Endothelial cell of umbilical vein (primary cell): ENCODE measurements around the gene CMTR1. TPM values are rescaled to one million over a fixed set of nuclear protein-coding genes. Genes with fewer than 3 reads are reported as not detected.

ENCODE experiments used
- BruUV-seq: library from RNA; stranded (reverse); fragments of 400-500 nt; replicated peaks from 2 replicates; lab custom pipeline; 2021; lab: Mats Ljungman, UMichigan
- CTCF ChIA-PET: fragments of 300-600, 350-600 bp; sonication (Branson Sonifier 250); formaldehyde crosslinking; loops from one replicate; lab custom pipeline; 2021; ENCODE audit warnings: antibody characterized with exemption, inconsistent platforms; lab: Charles Lee
- POLR2A ChIA-PET: fragments of 300-600, 350-600 bp; sonication (Branson Sonifier 250); formaldehyde crosslinking; loops from one replicate; lab custom pipeline; 2021; ENCODE audit warnings: antibody characterized with exemption, inconsistent platforms; lab: Charles Lee
- DNase-seq: peaks from one replicate; pipeline ENCODE4 v3.0.0-alpha.2; 2011; ENCODE audit warnings: low read depth, low spot score
- FAIRE-seq: peaks from 2 replicates; lab custom pipeline; 2011; peaks lifted over from hg19 to GRCh38; lab: Jason Lieb, UNC
- H2AFZ ChIP-seq: 2 replicates; pipeline ENCODE4 v1.6.0; 2012; ENCODE audit warnings: low read depth, low read length, control low read depth, inconsistent platforms
- H3K27ac ChIP-seq: 2 replicates; pipeline ENCODE4 v1.5.1; 2011; ENCODE audit warnings: low read depth, mild to moderate bottlenecking, control low read depth, low read length, moderate library complexity; ENCODE audit not compliant: insufficient read depth
- H3K27me3 ChIP-seq, 2 experiments: 2 replicates each; pipeline versions ENCODE4 v1.6.0 to v1.6.1; 2011; ENCODE audit warnings: low read length in 2 of 2, mixed read lengths in 1 of 2; ENCODE audit not compliant: control insufficient read depth in 2 of 2, insufficient read depth in 2 of 2
- H3K36me3 ChIP-seq, 2 experiments: 2 replicates in 1 of 2; 3 replicates in 1 of 2; pipeline ENCODE4 v1.5.1; 2011; ENCODE audit warnings: low read length in 2 of 2, mild to moderate bottlenecking in 1 of 2, moderate library complexity in 1 of 2; ENCODE audit not compliant: control insufficient read depth in 2 of 2, insufficient read depth in 2 of 2; ENCODE audit errors: extremely low read depth in 1 of 2
- H3K4me1 ChIP-seq: 3 replicates; pipeline ENCODE4 v1.5.1; 2011; ENCODE audit warnings: mild to moderate bottlenecking, low read length; ENCODE audit not compliant: control insufficient read depth, insufficient read depth; ENCODE audit errors: extremely low read depth
- H3K4me2 ChIP-seq: 2 replicates; pipeline ENCODE4 v1.6.1; 2011; ENCODE audit warnings: low read length, control low read depth, mixed read lengths; ENCODE audit not compliant: insufficient read depth
- H3K4me3 ChIP-seq, 3 experiments: fragments of 200-600 bp in 1 of 3; sonication (generic), shearing (Covaris generic) in 1 of 3; replicated peaks in 1 of 3; 2 replicates each; pipeline ENCODE4 v1.5.1; 2011 to 2016; ENCODE audit warnings: control low read depth in 3 of 3, low read length in 3 of 3, mild to moderate bottlenecking in 2 of 3, inconsistent platforms in 1 of 3, low read depth in 1 of 3, moderate library complexity in 1 of 3; ENCODE audit not compliant: insufficient read depth in 1 of 3
- H3K79me2 ChIP-seq: 2 replicates; pipeline ENCODE4 v1.6.0; 2012; ENCODE audit warnings: low read length, inconsistent platforms; ENCODE audit not compliant: control insufficient read depth, insufficient read depth
- H3K9ac ChIP-seq: replicated peaks from 2 replicates; pipeline ENCODE3; 2011; ENCODE audit warnings: low read length, control low read depth; ENCODE audit not compliant: insufficient read depth; ENCODE audit errors: extremely low read depth
- H3K9me1 ChIP-seq: replicated peaks from 3 replicates; pipeline ENCODE4 v1.6.0; 2011; ENCODE audit warnings: mild to moderate bottlenecking, low read length; ENCODE audit not compliant: control insufficient read depth, insufficient read depth; ENCODE audit errors: extremely low read depth
- H3K9me3 ChIP-seq: replicated peaks from 2 replicates; pipeline ENCODE4 v1.5.1; 2012; ENCODE audit warnings: low read length, inconsistent platforms; ENCODE audit not compliant: control insufficient read depth, insufficient read depth
- H4K20me1 ChIP-seq: replicated peaks from 2 replicates; pipeline ENCODE3; 2011; ENCODE audit warnings: mild to moderate bottlenecking, low read length; ENCODE audit not compliant: control insufficient read depth, insufficient read depth; ENCODE audit errors: extremely low read depth
- GATA2 ChIP-seq: IDR thresholded peaks from 2 replicates; pipeline ENCODE4 v1.7.0; 2011; ENCODE audit warnings: low read depth, mild to moderate bottlenecking, moderate library complexity, mixed read lengths, low read length; ENCODE audit not compliant: insufficient read length, insufficient read depth
- JUN ChIP-seq: IDR thresholded peaks from 2 replicates; pipeline ENCODE4 v1.6.1; 2011; ENCODE audit warnings: borderline replicate concordance, low read depth; ENCODE audit not compliant: insufficient read length, insufficient read depth
- MAX ChIP-seq: IDR thresholded peaks from 2 replicates; pipeline ENCODE4 v1.6.1; 2011; ENCODE audit not compliant: insufficient read depth, insufficient read length
- POLR2A ChIP-seq: IDR thresholded peaks from 2 replicates; pipeline ENCODE4 v1.6.1; 2012; ENCODE audit warnings: low read depth, mild to moderate bottlenecking, control low read depth, low read length
- POLR2AphosphoS5 ChIP-seq: IDR thresholded peaks from 2 replicates; pipeline ENCODE4 v1.6.1; 2012; ENCODE audit warnings: low read depth, mild to moderate bottlenecking, control low read depth, low read length, moderate library complexity; ENCODE audit not compliant: insufficient read depth
- dilution Hi-C: fragments of 300-500 bp; cut with MboI; formaldehyde crosslinking; loops from one replicate; pipeline ENCODE4 v1.15.0; 2019; ENCODE audit warnings: low sequenced_read_pairs; ENCODE audit not compliant: extremely low pct_ligation_motif_present
- intact Hi-C: fragments of 100-400 bp; cut with micrococcal nuclease; formaldehyde crosslinking; loops from one replicate; pipeline ENCODE4 v1.10.0; 2022
- polyA plus RNA-seq, 4 experiments: library from polyadenylated mRNA; depleted of rRNA in 3 of 4; stranded (reverse) in 3 of 4; unstranded in 1 of 4; fragments of >200 nt; gene quantifications; 2 replicates each; pipeline versions ENCODE4 v1.2.1 to v1.2.3, GENCODE V29; 2011 to 2012; ENCODE audit warnings: missing spikeins in 1 of 4
- total RNA-seq: library from RNA; stranded (reverse); gene quantifications from 2 replicates; pipeline ENCODE4 v1.2.3, GENCODE V29; 2021

CMTR1 gene
- total and polyA plus RNA-seq, 2 donors (not counting 3 experiments of a cell fraction or from before 2014, with no cell fraction given) = 19.5 to 38.0 TPM

DNA sequence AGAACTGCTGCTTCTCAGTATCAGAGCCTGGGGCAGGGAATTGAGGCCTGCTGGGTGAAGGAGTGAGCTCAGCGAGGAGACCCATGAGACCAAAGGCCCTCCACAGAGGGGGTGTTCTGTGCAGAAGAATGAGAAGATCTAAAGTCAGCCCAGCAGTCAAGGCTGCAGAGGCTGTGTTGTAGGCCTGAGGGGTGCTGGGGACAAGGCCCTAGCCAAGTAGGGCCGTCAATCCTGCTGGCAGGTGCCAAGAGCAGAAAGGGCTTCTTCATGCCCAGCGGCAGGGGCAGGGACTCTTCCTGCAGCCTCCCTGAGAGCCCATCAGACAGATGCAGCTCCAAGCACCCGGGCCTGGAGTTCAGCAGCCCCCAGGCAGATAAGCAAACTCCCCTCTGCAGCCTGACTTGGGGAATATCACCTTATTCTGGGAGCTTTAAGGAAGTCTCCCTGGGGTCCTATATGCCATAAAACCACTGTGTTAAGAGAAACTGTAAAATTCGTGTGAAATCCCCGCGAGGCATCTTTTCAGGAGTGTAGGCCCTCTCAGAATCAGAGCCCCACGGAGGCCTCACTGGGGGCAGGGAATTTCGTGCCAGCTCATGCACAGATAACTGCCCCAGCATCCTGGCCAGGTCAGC, 57.6 kb downstream of the CMTR1 start:
- no peak for FAIRE-seq
- no peaks in the 10 kb centered on the region for H3K27me3 ChIP-seq
- H3K36me3 ChIP-seq = peaks cover 0 to 2% of the 10 kb centered on the region in 2 experiments
- no peak overlapping the region for H3K9ac ChIP-seq
- TF ChIP-seq GATA2 (no peak), JUN (no peak), MAX (no peak)
- BruUV-seq = no TSS peak
- no peaks in the 10 kb centered on the region for H3K4me1 ChIP-seq
- no peak for DNase-seq
- H3K79me2 ChIP-seq = no peaks in the 10 kb centered on the region
- POLR2A ChIA-PET = no interaction called here
- no peaks in the 10 kb centered on the region for H3K9me1 ChIP-seq
- no peak overlapping the region for H3K27ac ChIP-seq
- dilution Hi-C loops (no loop called here), intact Hi-C loops (no loop called here)
- H3K4me2 ChIP-seq = no peak overlapping the region
- H3K4me3 ChIP-seq = no peak overlapping the region
- no peaks in the 10 kb centered on the region for H4K20me1 ChIP-seq
- no peaks in the 10 kb centered on the region for H3K9me3 ChIP-seq
- CTCF ChIA-PET = interaction anchor here (4.6 kb wide), 1 partner anchor 75 kb away, joined by 18 read pairs; no protein-coding TSS in a partner anchor
- H2AFZ ChIP-seq = no peak overlapping the region

GRCh38 chr6:37491171-37491829, 58.3 kb downstream of the CMTR1 start:
- Histone ChIP-seq H4K20me1 (no peaks in the 10 kb centered on the region), H3K36me3 (peaks cover 0 to 2% of the 10 kb centered on the region in 2 experiments), H3K4me3 (no peak overlapping the region), H3K4me2 (no peak overlapping the region), H3K9me3 (no peaks in the 10 kb centered on the region), H3K27me3 (no peaks in the 10 kb centered on the region), H3K9me1 (no peaks in the 10 kb centered on the region), H3K27ac (no peak overlapping the region), H3K4me1 (no peaks in the 10 kb centered on the region), H2AFZ (no peak overlapping the region), H3K9ac (no peak overlapping the region), H3K79me2 (no peaks in the 10 kb centered on the region)
- CTCF ChIA-PET = interaction anchor here (1.4 to 4.6 kb wide), 2 partner anchors 74 to 201 kb away, joined by 3 to 18 read pairs; no protein-coding TSS in a partner anchor
- BruUV-seq = no TSS peak
- intact Hi-C loops (no loop called here), dilution Hi-C loops (no loop called here)
- POLR2A ChIA-PET = no interaction called here
- no peak for DNase-seq
- no peak for FAIRE-seq
- no peak for TF ChIP-seq MAX
- no peak for TF ChIP-seq POLR2AphosphoS5
- no peak for TF ChIP-seq POLR2A
